ENCODE results near the gene TBC1D14.

The TBC1D14 gene

GRCh38 chr4:7001271-7001670 is 91.6 kb downstream of the TBC1D14 start:
- DNase-seq (ENCODE audit: low spot score), result no peak

GRCh38 chr4:7002336-7002735 is 92.7 kb downstream of the TBC1D14 start:
- DNase-seq (ENCODE audit: low spot score), result no peak

GRCh38 chr4:7003176-7003878 is 93.7 kb downstream of the TBC1D14 start:
- DNase-seq (ENCODE audit: low spot score), result no peak

- DNase-seq (ENCODE audit: low spot score), result no peak
Measured at GRCh38 chr4:7003879-7004240, 94.2 kb downstream of the TBC1D14 start.

GRCh38 chr4:7004331-7004730 is 94.7 kb downstream of the TBC1D14 start:
- no peak for DNase-seq (ENCODE audit: low spot score)

- DNase-seq (ENCODE audit: low spot score), result no peak
Measured at GRCh38 chr4:7005571-7005970, 95.9 kb downstream of the TBC1D14 start.

- no peak for DNase-seq (ENCODE audit: low spot score)
Measured at GRCh38 chr4:7006411-7006810, 96.8 kb downstream of the TBC1D14 start.

- DNase-seq (ENCODE audit: low spot score), result no peak
Measured at GRCh38 chr4:7007142-7007907, 97.7 kb downstream of the TBC1D14 start.

- DNase-seq (ENCODE audit: low spot score), result no peak
Measured at GRCh38 chr4:7007944-7008343, 98.3 kb downstream of the TBC1D14 start.

GRCh38 chr4:7009564-7009963 is 99.9 kb downstream of the TBC1D14 start:
- DNase-seq (ENCODE audit: low spot score), result no peak

- DNase-seq (ENCODE audit: low spot score), result no peak
Measured at GRCh38 chr4:7013175-7013574, 103.5 kb downstream of the TBC1D14 start.

GRCh38 chr4:7014815-7015214 is 105.2 kb downstream of the TBC1D14 start:
- no peak for DNase-seq (ENCODE audit: low spot score)

GRCh38 chr4:7015383-7016035 is 105.9 kb downstream of the TBC1D14 start:
- DNase-seq (ENCODE audit: low spot score), result no peak

- no peak for DNase-seq (ENCODE audit: low spot score)
Measured at GRCh38 chr4:7016086-7016485, 106.5 kb downstream of the TBC1D14 start.

GRCh38 chr4:7016512-7016911 is 106.9 kb downstream of the TBC1D14 start:
- no peak for DNase-seq (ENCODE audit: low spot score)

- DNase-seq (ENCODE audit: low spot score), result no peak
Measured at GRCh38 chr4:7017446-7018048, 107.9 kb downstream of the TBC1D14 start.

- DNase-seq (ENCODE audit: low spot score), result no peak
Measured at GRCh38 chr4:7018281-7018680, 108.7 kb downstream of the TBC1D14 start.

GRCh38 chr4:7019367-7019766 is 109.7 kb downstream of the TBC1D14 start:
- no peak for DNase-seq (ENCODE audit: low spot score)

- DNase-seq (ENCODE audit: low spot score), result no peak
Measured at GRCh38 chr4:7020290-7020689, 110.7 kb downstream of the TBC1D14 start.

GRCh38 chr4:7020856-7021255 is 111.2 kb downstream of the TBC1D14 start:
- DNase-seq (ENCODE audit: low spot score), result no peak

- DNase-seq (ENCODE audit: low spot score), result no peak
Measured at GRCh38 chr4:7021355-7021754, 111.7 kb downstream of the TBC1D14 start.

GRCh38 chr4:7021930-7022664 is 112.5 kb downstream of the TBC1D14 start:
- peak; percentile 99 for DNase-seq (ENCODE audit: low spot score)

All from kidney tubule cell (primary cell).